ENCODE results near the gene NUDT4. TPM values are rescaled to one million over a fixed set of nuclear protein-coding genes. Genes with fewer than 3 reads are reported as not detected.
"Not testable (repeated sequence)": the region's sequence is repeated elsewhere in the genome, so short reads cannot be mapped to it uniquely, and the experiment has no call there.

Gene NUDT4
- total RNA-seq, 1 donor from 2014 or later = 44.0 TPM

GRCh38 chr12:93376436-93377251 lies 1.1 kb upstream of the NUDT4 start:
- H3K4me1 Mint-ChIP-seq (ENCODE audit: unreplicated experiment) = peaks cover 45% of the 10 kb centered on the region
- TF ChIP-seq CTCF (IDR thresholded peaks at IDR 0.05) = no peak
- H3K4me3 Mint-ChIP-seq (ENCODE audit: unreplicated experiment) = peak overlapping the region; percentile 79
- H3K27me3 Mint-ChIP-seq (ENCODE audit: unreplicated experiment) = no peaks in the 10 kb centered on the region
- no peak for DNase-seq (ENCODE audit: extremely low spot score, unreplicated experiment)
- no peaks in the 10 kb centered on the region for H3K9me3 Mint-ChIP-seq (ENCODE audit: unreplicated experiment)
- no peaks in the 10 kb centered on the region for H3K36me3 Mint-ChIP-seq (ENCODE audit: unreplicated experiment)
- peak overlapping the region; percentile 80 for H3K27ac Mint-ChIP-seq (ENCODE audit: unreplicated experiment)

GRCh38 chr12:93378196-93378997 lies 672 bp downstream of the NUDT4 start:
- peak overlapping the region; percentile 99 for H3K27ac Mint-ChIP-seq (ENCODE audit: unreplicated experiment)
- peak overlapping the region; percentile 100 for H3K4me3 Mint-ChIP-seq (ENCODE audit: unreplicated experiment)
- H3K4me1 Mint-ChIP-seq (ENCODE audit: unreplicated experiment) = peaks cover 60% of the 10 kb centered on the region
- not testable (repeated sequence) for H3K27me3 Mint-ChIP-seq (ENCODE audit: unreplicated experiment); DNase-seq (ENCODE audit: extremely low spot score, unreplicated experiment); H3K9me3 Mint-ChIP-seq (ENCODE audit: unreplicated experiment); H3K36me3 Mint-ChIP-seq (ENCODE audit: unreplicated experiment)

- Mint-ChIP-seq H3K27me3 (ENCODE audit: unreplicated experiment) (no peaks in the 10 kb centered on the region), H3K4me1 (ENCODE audit: unreplicated experiment) (peaks cover 56% of the 10 kb centered on the region), H3K4me3 (ENCODE audit: unreplicated experiment) (peak overlapping the region; percentile 100), H3K9me3 (ENCODE audit: unreplicated experiment) (no peaks in the 10 kb centered on the region), H3K27ac (ENCODE audit: unreplicated experiment) (peak overlapping the region; percentile 99), H3K36me3 (ENCODE audit: unreplicated experiment) (no peaks in the 10 kb centered on the region)
- TF ChIP-seq CTCF (IDR thresholded peaks at IDR 0.05) = no peak
- no peak for DNase-seq (ENCODE audit: extremely low spot score, unreplicated experiment)
Observed at GRCh38 chr12:93378998-93379325, 1.2 kb downstream of the NUDT4 start.

- no peak for DNase-seq (ENCODE audit: extremely low spot score, unreplicated experiment)
- H3K9me3 Mint-ChIP-seq (ENCODE audit: unreplicated experiment) = no peaks in the 10 kb centered on the region
- TF ChIP-seq CTCF (IDR thresholded peaks at IDR 0.05) = no peak
- peak overlapping the region; percentile 100 for H3K4me3 Mint-ChIP-seq (ENCODE audit: unreplicated experiment)
- H3K36me3 Mint-ChIP-seq (ENCODE audit: unreplicated experiment) = no peaks in the 10 kb centered on the region
- peaks cover 52% of the 10 kb centered on the region for H3K4me1 Mint-ChIP-seq (ENCODE audit: unreplicated experiment)
- peak overlapping the region; percentile 99 for H3K27ac Mint-ChIP-seq (ENCODE audit: unreplicated experiment)
- no peaks in the 10 kb centered on the region for H3K27me3 Mint-ChIP-seq (ENCODE audit: unreplicated experiment)
Observed at GRCh38 chr12:93379326-93379980, 1.7 kb downstream of the NUDT4 start.

GRCh38 chr12:93379981-93380361 lies 2.2 kb downstream of the NUDT4 start:
- no peaks in the 10 kb centered on the region for H3K27me3 Mint-ChIP-seq (ENCODE audit: unreplicated experiment)
- H3K4me3 Mint-ChIP-seq (ENCODE audit: unreplicated experiment) = peak overlapping the region; percentile 100
- peaks cover 52% of the 10 kb centered on the region for H3K4me1 Mint-ChIP-seq (ENCODE audit: unreplicated experiment)
- no peak for DNase-seq (ENCODE audit: extremely low spot score, unreplicated experiment)
- H3K27ac Mint-ChIP-seq (ENCODE audit: unreplicated experiment) = peak overlapping the region; percentile 99
- H3K9me3 Mint-ChIP-seq (ENCODE audit: unreplicated experiment) = no peaks in the 10 kb centered on the region
- TF ChIP-seq CTCF (IDR thresholded peaks at IDR 0.05) = no peak
- no peaks in the 10 kb centered on the region for H3K36me3 Mint-ChIP-seq (ENCODE audit: unreplicated experiment)

Data from osteocyte (in vitro differentiated cells).